ENCODE data around the gene TREML4. TPM values are rescaled to one million over a fixed set of nuclear protein-coding genes. Genes with fewer than 3 reads are reported as not detected.

Gene TREML4
- total and polyA plus RNA-seq, 2 of the 4 experiments (the other 2 are of a cell fraction) = not detected

DNA sequence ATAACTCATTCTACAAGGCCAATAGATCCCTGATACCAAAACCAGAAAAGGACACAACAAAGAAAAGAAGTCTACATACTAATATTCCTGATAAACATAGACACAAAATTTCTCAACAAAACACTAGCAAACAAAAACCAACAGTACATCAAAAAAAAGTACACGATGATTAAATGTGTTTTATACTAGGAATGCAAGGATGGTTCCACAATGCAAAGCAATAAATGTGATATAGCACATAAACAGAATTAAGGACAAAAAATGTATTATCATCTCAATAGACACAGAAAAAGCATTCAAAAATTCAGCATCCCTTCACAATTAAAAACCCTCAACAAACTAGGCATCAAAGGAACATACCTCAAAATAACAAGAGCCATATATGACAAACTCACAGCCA lies 35.1 kb downstream of the TREML4 start:
- no peak overlapping the region for H2BK120ac ChIP-seq (ENCODE audit: low read depth, low read length)
- H2BK5ac ChIP-seq (ENCODE audit: low read depth, low read length, poor library complexity, severe bottlenecking) = no peak overlapping the region
- no peak overlapping the region for H3K4ac ChIP-seq (ENCODE audit: low read depth, low read length)
- no peak overlapping the region for H3K56ac ChIP-seq (ENCODE audit: extremely low read depth, insufficient read depth, low read length)
- BruUV-seq (replicated peaks) = no TSS peak
- H2BK20ac ChIP-seq (ENCODE audit: low read depth, low read length) = no peak overlapping the region
- H3K18ac ChIP-seq (ENCODE audit: low read depth, low read length) = no peak overlapping the region
- POLR2A ChIA-PET (ENCODE audit: unreplicated experiment) = no interaction called here
- H3K27me3 ChIP-seq (ENCODE audit: control insufficient read depth, insufficient read depth, low read length) = no peaks in the 10 kb centered on the region
- H3K9me1 ChIP-seq (ENCODE audit: insufficient read depth, low read length) = no peaks in the 10 kb centered on the region
- no peaks in the 10 kb centered on the region for H3K9me3 ChIP-seq (ENCODE audit: control insufficient read depth, insufficient read depth, low read length)
- no peaks in the 10 kb centered on the region for H4K20me1 ChIP-seq (ENCODE audit: insufficient read depth, low read length)
- TF ChIP-seq POLR2A (IDR thresholded peaks at IDR 0.05; ENCODE audit: low read depth, low read length) = no peak
- TF ChIP-seq RFX5 (IDR thresholded peaks at IDR 0.05; ENCODE audit: low read depth, low read length) = no peak
- TF ChIP-seq, protein P1, sequence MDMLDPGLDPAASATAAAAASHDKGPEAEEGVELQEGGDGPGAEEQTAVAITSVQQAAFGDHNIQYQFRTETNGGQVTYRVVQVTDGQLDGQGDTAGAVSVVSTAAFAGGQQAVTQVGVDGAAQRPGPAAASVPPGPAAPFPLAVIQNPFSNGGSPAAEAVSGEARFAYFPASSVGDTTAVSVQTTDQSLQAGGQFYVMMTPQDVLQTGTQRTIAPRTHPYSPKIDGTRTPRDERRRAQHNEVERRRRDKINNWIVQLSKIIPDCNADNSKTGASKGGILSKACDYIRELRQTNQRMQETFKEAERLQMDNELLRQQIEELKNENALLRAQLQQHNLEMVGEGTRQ (IDR thresholded peaks at IDR 0.05; ENCODE audit: low read depth, low read length) = no peak
- no peak for TF ChIP-seq BHLHE40 (IDR thresholded peaks at IDR 0.05; ENCODE audit: low read depth, low read length)
- TF ChIP-seq FOS (IDR thresholded peaks at IDR 0.05; ENCODE audit: low read depth, low read length) = no peak
- TF ChIP-seq, protein P2, sequence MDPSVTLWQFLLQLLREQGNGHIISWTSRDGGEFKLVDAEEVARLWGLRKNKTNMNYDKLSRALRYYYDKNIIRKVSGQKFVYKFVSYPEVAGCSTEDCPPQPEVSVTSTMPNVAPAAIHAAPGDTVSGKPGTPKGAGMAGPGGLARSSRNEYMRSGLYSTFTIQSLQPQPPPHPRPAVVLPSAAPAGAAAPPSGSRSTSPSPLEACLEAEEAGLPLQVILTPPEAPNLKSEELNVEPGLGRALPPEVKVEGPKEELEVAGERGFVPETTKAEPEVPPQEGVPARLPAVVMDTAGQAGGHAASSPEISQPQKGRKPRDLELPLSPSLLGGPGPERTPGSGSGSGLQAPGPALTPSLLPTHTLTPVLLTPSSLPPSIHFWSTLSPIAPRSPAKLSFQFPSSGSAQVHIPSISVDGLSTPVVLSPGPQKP (IDR thresholded peaks at IDR 0.05; ENCODE audit: borderline replicate concordance, low read depth, low read length) = no peak
- no peaks in the 10 kb centered on the region for H3K36me3 ChIP-seq (ENCODE audit: control insufficient read depth, insufficient read depth, low read length)
- H3K27ac ChIP-seq (ENCODE audit: insufficient read depth, low read length) = no peak overlapping the region
- in situ Hi-C loops (cut with MboI; ENCODE audit: low sequenced_read_pairs) (no loop called here), intact Hi-C loops (cut with micrococcal nuclease) (no loop called here), dilution Hi-C loops (cut with HindIII; ENCODE audit: low sequenced_read_pairs, unreplicated experiment) (no loop called here)
- CTCF ChIA-PET = no interaction called here
- H3K9ac ChIP-seq (ENCODE audit: low read depth, low read length) = no peak overlapping the region
- no CpG with 5 or more reads among the region's 1 CpG for WGBS, 2 experiments (ENCODE audit: extremely low coverage in 2 of 2, insufficient read length in 1 of 2)
- H4K8ac ChIP-seq (ENCODE audit: low read depth in 2 of 2, low read length in 2 of 2) = no peak overlapping the region
- no peaks in the 10 kb centered on the region for H3K4me1 ChIP-seq (ENCODE audit: control insufficient read depth, insufficient read depth, low read length)
- no peak overlapping the region for H3K4me3 ChIP-seq (ENCODE audit: insufficient read depth, low read depth, low read length)
- no peak overlapping the region for H3K14ac ChIP-seq (replicated peaks; ENCODE audit: low read depth, low read length)
- H2BK15ac ChIP-seq (ENCODE audit: low read depth, low read length) = no peak overlapping the region
- H3K23ac ChIP-seq (ENCODE audit: low read depth, low read length) = no peak overlapping the region
- no peak for DNase-seq
- H4K5ac ChIP-seq (ENCODE audit: low read depth, low read length) = no peak overlapping the region
- ATAC-seq (ENCODE audit: low read depth) = no peak
- no peak overlapping the region for H3K4me2 ChIP-seq (ENCODE audit: low read depth, low read length)
- H4K91ac ChIP-seq (ENCODE audit: insufficient read depth, low read depth, low read length) = no peak overlapping the region
- H2AK9ac ChIP-seq (replicated peaks; ENCODE audit: low read depth, low read length, poor library complexity) = no peak overlapping the region
- H2AFZ ChIP-seq (replicated peaks; ENCODE audit: low read length, poor library complexity) = no peak overlapping the region
- no peak overlapping the region for H2AK5ac ChIP-seq (ENCODE audit: low read depth, low read length)
- no peaks in the 10 kb centered on the region for H3K79me1 ChIP-seq (ENCODE audit: low read depth in 1 of 2, low read length in 2 of 2)
